GM23248 (cell line): ENCODE results near the gene BTAF1. TPM values are rescaled to one million over a fixed set of nuclear protein-coding genes. Genes with fewer than 3 reads are reported as not detected.

Experiments used
- DNase-seq: peaks from one replicate; pipeline ENCODE4 v3.0.0-alpha.2; 2015
- H2AFZ ChIP-seq: fragments of 200-600 bp; sonication (generic); 2 replicates; pipeline ENCODE4 v1.6.1; 2016; ENCODE audit warnings: antibody characterized with exemption
- H3F3A ChIP-seq: fragments of 200-600 bp; sonication (generic); 2 replicates; pipeline ENCODE4 v1.6.1; 2016; ENCODE audit warnings: mild to moderate bottlenecking, antibody characterized with exemption, mixed run types; ENCODE audit not compliant: insufficient read depth
- H3K27ac ChIP-seq: fragments of 200-600 bp; sonication (generic); 2 replicates; pipeline ENCODE4 v1.5.1; 2016; ENCODE audit warnings: mild to moderate bottlenecking
- H3K27me3 ChIP-seq: fragments of 200-600 bp; sonication (generic); replicated peaks from 2 replicates; pipeline ENCODE4 v1.6.1; 2016; ENCODE audit warnings: mild to moderate bottlenecking; ENCODE audit not compliant: insufficient read depth
- H3K36me3 ChIP-seq: fragments of 200-600 bp; sonication (generic); 2 replicates; pipeline ENCODE4 v1.6.1; 2016; ENCODE audit warnings: low read depth, mild to moderate bottlenecking
- H3K4me1 ChIP-seq: fragments of 200-600 bp; sonication (generic); 2 replicates; pipeline ENCODE4 v1.6.1; 2016; ENCODE audit warnings: mild to moderate bottlenecking; ENCODE audit not compliant: insufficient read depth
- H3K4me2 ChIP-seq: fragments of 200-600 bp; sonication (generic); one replicate; pipeline ENCODE4 v1.6.1; 2016; ENCODE audit warnings: mild to moderate bottlenecking; ENCODE audit not compliant: unreplicated experiment
- H3K4me3 ChIP-seq: fragments of 200-600 bp; sonication (generic); 2 replicates; pipeline ENCODE4 v1.5.1; 2016; ENCODE audit warnings: mild to moderate bottlenecking
- H3K79me2 ChIP-seq: fragments of 200-600 bp; sonication (generic); 2 replicates; pipeline ENCODE4 v1.6.1; 2016; ENCODE audit warnings: mild to moderate bottlenecking; ENCODE audit not compliant: insufficient read depth
- H3K9ac ChIP-seq: fragments of 200-600 bp; sonication (generic); 2 replicates; pipeline ENCODE4 v1.6.1; 2016; ENCODE audit warnings: mild to moderate bottlenecking
- H3K9me2 ChIP-seq: fragments of 200-600 bp; sonication (generic); 2 replicates; pipeline ENCODE4 v1.6.1; 2016; ENCODE audit warnings: mixed run types, mild to moderate bottlenecking, moderate library complexity; ENCODE audit not compliant: insufficient read depth
- H3K9me3 ChIP-seq: fragments of 200-600 bp; sonication (generic); one replicate; pipeline ENCODE4 v1.6.1; 2017; ENCODE audit warnings: low read depth
- H4K20me1 ChIP-seq: fragments of 200-600 bp; sonication (generic); 2 replicates; pipeline ENCODE4 v1.6.0; 2016; ENCODE audit not compliant: insufficient read depth
- EZH2 ChIP-seq: fragments of 200-600 bp; sonication (generic); IDR thresholded peaks from 2 replicates; pipeline ENCODE4 v1.6.1; 2018; ENCODE audit warnings: antibody characterized with exemption, mild to moderate bottlenecking; ENCODE audit not compliant: insufficient read depth, poor library complexity, severe bottlenecking
- EZH2phosphoT487 ChIP-seq: fragments of 200-600 bp; sonication (generic); IDR thresholded peaks from 2 replicates; pipeline ENCODE4 v1.6.1; 2018; ENCODE audit warnings: antibody characterized with exemption, moderate library complexity, mild to moderate bottlenecking, low read depth; ENCODE audit not compliant: insufficient read depth
- WGBS, 2 experiments: methylation state at CpG; one replicate each; pipeline ENCODE4 v1.1.6; 2015 to 2017; ENCODE audit warnings: low lambda C conversion rate in 2 of 2, low coverage in 1 of 2; ENCODE audit errors: missing lambda C conversion rate in 2 of 2; 5-methylcytosine and 5-hydroxymethylcytosine counted together
- in situ Hi-C: fragments of 300-500 bp; cut with MboI; formaldehyde crosslinking; loops from 2 replicates; pipeline ENCODE4 v1.15.0; 2020
- polyA plus RNA-seq: library from polyadenylated mRNA; unstranded; fragments of >200 nt; fragmentation: Nextera tagmentation; extraction: Ambion mirVana; gene quantifications from 2 replicates; pipeline ENCODE4 v1.2.1, GENCODE V29; 2016
- total RNA-seq: library from RNA; depleted of rRNA; stranded (reverse); fragments of >200 nt; shearing (Covaris generic); gene quantifications from 2 replicates; pipeline ENCODE4 v1.2.3, GENCODE V29; 2014

BTAF1 gene
- total and polyA plus RNA-seq, 2 experiments from 2014 or later: 17.0 to 29.2 TPM

DNA sequence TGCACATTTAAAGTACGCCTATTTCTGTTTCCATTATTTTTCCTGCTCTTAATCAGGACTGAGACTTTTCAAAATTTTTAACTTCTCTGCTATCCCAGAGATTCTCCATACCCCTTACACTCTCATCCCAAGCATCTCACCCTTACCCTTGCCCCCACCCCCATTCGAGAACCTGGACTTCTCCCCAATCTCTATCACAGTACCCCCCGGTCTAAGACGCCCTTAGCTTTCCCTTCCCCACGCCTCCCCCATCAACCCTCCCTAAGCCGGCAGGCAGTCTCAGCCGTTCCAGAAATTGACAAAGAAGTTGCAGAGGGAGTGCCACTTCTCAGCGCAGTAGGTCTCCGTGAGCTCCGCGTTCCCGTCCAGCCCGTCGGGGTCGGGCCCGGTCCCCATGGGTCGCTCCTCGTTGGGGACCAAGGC, 15.6 kb upstream of the BTAF1 start:
- peak; percentile 10 for DNase-seq
- peak overlapping the region; percentile 87 for H2AFZ ChIP-seq
- no peak for TF ChIP-seq EZH2
- no peak for TF ChIP-seq EZH2phosphoT487
- H3K79me2 ChIP-seq: no peaks in the 10 kb centered on the region
- no peaks in the 10 kb centered on the region for H4K20me1 ChIP-seq
- H3F3A ChIP-seq: 0 out of 2 replicates have a peak, but pooled peaks cover 3% of the 10 kb centered on the region
- no peak overlapping the region for H3K27ac ChIP-seq
- in situ Hi-C loops: loop anchor here (25.0 kb wide), 1 partner anchor 1021 kb away; no protein-coding TSS in a partner anchor
- 6 to 7% methylated on average over 17 to 18 of the region's 18 CpGs for WGBS, 2 experiments
- H3K36me3 ChIP-seq: no peaks in the 10 kb centered on the region
- peak overlapping the region; percentile 75 for H3K4me3 ChIP-seq
- peaks cover 5% of the 10 kb centered on the region; the same call in 1 of the 2 replicates for H3K4me1 ChIP-seq
- H3K9ac ChIP-seq: peak overlapping the region; percentile 50
- no peaks in the 10 kb centered on the region for H3K9me2 ChIP-seq
- H3K27me3 ChIP-seq: no peaks in the 10 kb centered on the region
- H3K4me2 ChIP-seq: peak overlapping the region; percentile 62
- H3K9me3 ChIP-seq: no peaks in the 10 kb centered on the region

DNA sequence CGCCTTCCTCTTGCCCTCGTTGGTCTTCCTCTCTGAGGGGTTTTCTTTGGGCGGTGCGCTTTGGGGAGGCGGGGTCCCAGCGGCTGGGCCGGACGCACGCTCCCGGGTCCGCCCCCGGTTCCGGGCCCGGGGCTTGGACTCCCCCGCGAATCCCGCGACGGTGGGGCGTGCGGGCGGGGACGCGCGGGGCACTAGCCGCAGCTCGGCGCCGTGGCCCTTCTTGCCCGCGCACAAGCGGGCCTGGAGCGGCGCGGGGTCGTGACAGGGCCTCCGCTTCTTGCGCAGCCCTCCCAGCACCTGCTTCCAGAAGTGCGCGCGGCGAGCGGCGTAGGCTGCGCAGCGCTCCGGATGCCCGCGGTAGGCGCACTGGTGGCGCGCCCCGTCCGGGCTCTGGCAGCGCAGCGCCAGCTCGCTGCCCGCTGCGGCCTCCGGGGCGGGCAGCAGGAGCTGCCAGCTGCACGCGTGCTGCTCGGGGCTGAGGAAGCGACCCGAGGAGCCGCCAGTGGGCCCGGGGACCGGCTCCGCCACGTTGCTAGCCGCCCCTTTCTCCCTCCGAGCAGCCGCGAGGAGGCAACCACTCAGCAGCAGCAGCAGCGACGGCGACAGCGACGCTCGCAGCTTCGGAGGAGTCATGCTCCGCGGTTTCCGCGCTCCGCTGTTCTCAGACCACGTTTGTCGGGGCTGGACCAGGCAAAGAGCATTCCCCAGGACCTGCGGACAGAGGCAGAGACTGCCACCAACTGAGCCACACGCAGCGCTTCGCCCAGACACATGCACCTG, 15.0 kb upstream of the BTAF1 start:
- Histone ChIP-seq H2AFZ (peak overlapping the region; percentile 87), H3K27me3 (no peaks in the 10 kb centered on the region), H4K20me1 (no peaks in the 10 kb centered on the region), H3F3A (peaks cover 3% of the 10 kb centered on the region; the same call in 1 of the 2 replicates), H3K4me2 (peak overlapping the region; percentile 95), H3K9me3 (no peaks in the 10 kb centered on the region), H3K9me2 (no peaks in the 10 kb centered on the region), H3K4me1 (peaks cover 5% of the 10 kb centered on the region; the same call in 1 of the 2 replicates), H3K4me3 (peak overlapping the region; percentile 75), H3K79me2 (no peaks in the 10 kb centered on the region), H3K36me3 (no peaks in the 10 kb centered on the region), H3K27ac (no peak overlapping the region), H3K9ac (peak overlapping the region; percentile 50)
- TF ChIP-seq EZH2: no peak
- TF ChIP-seq EZH2phosphoT487: no peak
- in situ Hi-C loops: loop anchor here (25.0 kb wide), 1 partner anchor 1021 kb away; no protein-coding TSS in a partner anchor
- WGBS, 2 experiments: 1 to 3% methylated on average over 52 to 59 of the region's 93 CpGs
- DNase-seq: peak; percentile 79

DNA sequence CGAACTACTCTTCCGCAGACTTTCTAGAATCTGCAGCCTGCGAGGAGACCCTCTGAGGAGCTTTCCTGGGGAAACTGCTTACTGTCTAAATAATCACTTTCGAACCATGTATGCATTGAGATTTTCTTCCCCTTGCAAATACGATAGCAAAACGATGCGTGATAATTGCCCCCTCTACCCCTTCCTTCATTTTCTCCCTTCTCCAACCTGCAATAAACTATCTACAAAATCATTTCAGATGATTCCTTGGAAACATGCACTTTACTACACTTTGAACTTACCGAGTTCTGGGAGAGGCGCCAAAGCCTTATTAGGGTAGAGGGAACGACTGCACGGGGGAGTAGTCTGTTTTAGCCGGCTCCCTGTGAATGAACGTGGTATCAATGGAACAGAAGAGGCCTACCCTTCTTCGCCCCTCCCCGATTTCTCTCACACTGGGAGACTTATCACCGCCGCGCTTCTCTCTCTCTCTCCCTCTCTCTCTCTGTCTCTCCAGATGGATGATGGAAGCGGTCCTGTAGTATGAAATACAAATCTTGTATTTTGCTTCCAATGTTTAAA, 14.4 kb upstream of the BTAF1 start, which contains the start of gene FGFBP3:
Gene FGFBP3 (minus strand): TSS at position 370 of the 561 bp plus-strand sequence. CDS start 517 bp downstream, outside the sequence.
- Histone ChIP-seq H3K9me2 (no peaks in the 10 kb centered on the region), H3K79me2 (no peaks in the 10 kb centered on the region), H3K9me3 (no peaks in the 10 kb centered on the region), H3K27me3 (no peaks in the 10 kb centered on the region), H3K4me1 (peaks cover 5% of the 10 kb centered on the region; the same call in 1 of the 2 replicates), H2AFZ (peak within 1 kb of the TSS; percentile 87), H3K27ac (no peak within 1 kb of the TSS), H3F3A (peaks cover 3% of the 10 kb centered on the region; the same call in 1 of the 2 replicates), H3K4me2 (peak within 1 kb of the TSS; percentile 95), H3K4me3 (peak within 1 kb of the TSS; percentile 75), H3K9ac (peak within 1 kb of the TSS; percentile 50), H3K36me3 (no peaks in the 10 kb centered on the region), H4K20me1 (no peaks in the 10 kb centered on the region)
- in situ Hi-C loops: loop anchor here (25.0 kb wide), 1 partner anchor 1022 kb away; no protein-coding TSS in a partner anchor
- peak; percentile 45 for DNase-seq
- TF ChIP-seq EZH2phosphoT487 (no peak), EZH2 (no peak)
- WGBS, 2 experiments: 1 to 2% methylated on average over 19 of the region's 19 CpGs

DNA sequence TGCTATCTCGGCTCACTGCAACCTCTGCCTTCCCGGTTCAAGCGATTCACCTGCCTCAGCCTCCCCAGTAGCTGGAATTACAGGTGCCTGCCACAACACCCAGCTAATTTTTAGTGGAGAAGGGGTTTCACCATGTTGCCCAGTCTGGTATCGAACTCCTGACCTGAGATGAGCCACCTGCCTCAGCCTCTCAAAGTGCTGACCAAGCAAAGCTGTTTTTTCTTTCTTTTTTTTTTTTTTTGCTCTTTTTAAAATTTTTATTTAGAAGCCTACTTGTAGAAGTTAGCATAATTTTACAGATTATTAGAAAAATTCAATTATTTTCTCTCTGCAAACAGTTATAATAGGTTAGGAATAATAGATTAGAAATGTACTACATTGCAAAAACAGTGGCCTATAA, 13.1 kb upstream of the BTAF1 start:
- Histone ChIP-seq H3K4me2 (no peak overlapping the region), H3K4me1 (peaks cover 5% of the 10 kb centered on the region; the same call in 1 of the 2 replicates), H3K9me2 (no peaks in the 10 kb centered on the region), H3F3A (peaks cover 3% of the 10 kb centered on the region; the same call in 1 of the 2 replicates), H3K4me3 (no peak overlapping the region), H3K79me2 (no peaks in the 10 kb centered on the region), H3K27me3 (no peaks in the 10 kb centered on the region), H4K20me1 (no peaks in the 10 kb centered on the region), H3K9ac (no peak overlapping the region), H3K9me3 (no peaks in the 10 kb centered on the region), H2AFZ (no peak overlapping the region), H3K36me3 (no peaks in the 10 kb centered on the region), H3K27ac (no peak overlapping the region)
- no peak for DNase-seq
- in situ Hi-C loops: loop anchor here (25.0 kb wide), 1 partner anchor 1023 kb away; no protein-coding TSS in a partner anchor
- WGBS, 2 experiments: 97 to 98% methylated on average over 4 of the region's 4 CpGs
- TF ChIP-seq EZH2 (no peak), EZH2phosphoT487 (no peak)
